GM13976 (cell line): ENCODE measurements around the gene PDZD4.

ENCODE experiments used
- DNase-seq: peaks from one replicate; pipeline ENCODE4 v3.0.0; 2012; ENCODE audit warnings: low spot score
- CTCF ChIP-seq: IDR thresholded peaks from 2 replicates; pipeline ENCODE4 v1.5.1; 2012; ENCODE audit warnings: borderline replicate concordance, mild to moderate bottlenecking; ENCODE audit not compliant: insufficient read depth; ENCODE audit errors: extremely low read depth, missing control alignments, control extremely low read depth
- in situ Hi-C: fragments of 300-500 bp; cut with MboI; formaldehyde crosslinking; loops from one replicate; pipeline ENCODE4 v1.12.0; 2022; ENCODE audit warnings: low sequenced_read_pairs, mixed read lengths, inconsistent platforms; ENCODE audit not compliant: unreplicated experiment

The PDZD4 gene

GRCh38 chrX:153777261-153778090 lies 52.9 kb downstream of the PDZD4 start:
- TF ChIP-seq CTCF: no peak
- DNase-seq: no peak
- in situ Hi-C loops: no loop called here

GRCh38 chrX:153776611-153777045 lies 53.7 kb downstream of the PDZD4 start:
- TF ChIP-seq CTCF: no peak
- no peak for DNase-seq
- in situ Hi-C loops: no loop called here

- TF ChIP-seq CTCF: no peak
- in situ Hi-C loops: no loop called here
- no peak for DNase-seq
Measured at GRCh38 chrX:153776120-153776599, 54.2 kb downstream of the PDZD4 start.

- in situ Hi-C loops: no loop called here
- TF ChIP-seq CTCF: no peak
- DNase-seq: no peak
Measured at GRCh38 chrX:153775293-153776119, 54.8 kb downstream of the PDZD4 start.

GRCh38 chrX:153774576-153775292 lies 55.6 kb downstream of the PDZD4 start:
- no peak for DNase-seq
- in situ Hi-C loops: no loop called here

More at GRCh38 chrX:153774576-153775292, 55.6 kb downstream of the PDZD4 start:
- no peak for TF ChIP-seq CTCF
